HG03460 (cell line): ENCODE measurements around the gene MS4A6E.
"Not testable (repeated sequence)": the region's sequence is repeated elsewhere in the genome, so short reads cannot be mapped to it uniquely, and the experiment has no call there.

ENCODE experiments used
- ATAC-seq: cut with Tn5 transposase; IDR thresholded peaks from one replicate; pipeline ENCODE4 v1.9.1; 2021; ENCODE audit not compliant: unreplicated experiment

MS4A6E gene, protein sequence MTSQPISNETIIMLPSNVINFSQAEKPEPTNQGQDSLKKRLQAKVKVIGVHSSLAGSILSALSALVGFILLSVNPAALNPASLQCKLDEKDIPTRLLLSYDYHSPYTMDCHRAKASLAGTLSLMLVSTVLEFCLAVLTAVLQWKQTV

DNA sequence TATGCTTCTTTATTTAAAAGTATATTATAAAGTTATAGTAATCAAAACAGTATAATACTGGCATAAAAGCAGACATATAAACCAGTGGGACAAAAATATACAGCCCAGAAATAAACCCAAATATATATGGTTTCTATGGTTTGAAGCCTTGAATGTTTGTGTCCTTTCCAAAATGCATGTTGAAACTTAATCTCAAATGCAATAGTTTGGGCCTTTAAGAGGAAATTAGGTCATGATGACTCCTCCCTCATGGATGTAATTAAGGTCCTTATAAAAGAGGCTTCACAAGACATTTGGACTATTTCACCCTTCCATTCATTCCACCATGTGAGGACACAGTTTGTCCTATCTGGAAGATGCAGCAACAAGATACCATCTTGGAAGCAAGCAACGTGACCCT is at the start of gene MS4A6E:
MS4A6E (plus strand) TSS at position 301 of the 400 bp plus-strand sequence. CDS start 7,641 bp downstream, outside the sequence.
- ATAC-seq, result no peak

GRCh38 chr11:60280412-60280811 is 46.6 kb upstream of the MS4A6E start, which contains the start of gene MS4A4A:
MS4A4A (plus strand) TSS chr11:60280666; CDS start chr11:60280676, 10 bp downstream.
- no peak for ATAC-seq

DNA sequence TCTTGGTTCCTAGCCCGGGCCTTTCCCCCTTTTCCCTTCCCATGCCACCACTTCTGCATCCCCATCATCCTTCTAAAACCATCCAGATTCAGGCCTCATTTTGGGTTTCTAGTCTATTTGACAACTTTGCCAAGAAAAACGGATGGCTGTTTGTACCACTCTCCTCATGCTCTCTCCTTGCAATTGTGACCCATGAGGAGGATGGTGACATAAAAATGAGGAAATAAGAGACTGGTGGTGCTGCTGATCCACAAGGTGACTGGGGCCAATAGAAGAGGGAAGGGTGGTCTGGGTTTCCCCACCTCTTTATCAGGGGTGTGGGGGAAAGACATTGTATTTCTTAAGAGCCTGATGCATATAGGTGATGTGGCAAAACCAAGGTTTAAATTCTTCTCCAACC is 45.6 kb upstream of the MS4A6E start:
- no peak for ATAC-seq

DNA sequence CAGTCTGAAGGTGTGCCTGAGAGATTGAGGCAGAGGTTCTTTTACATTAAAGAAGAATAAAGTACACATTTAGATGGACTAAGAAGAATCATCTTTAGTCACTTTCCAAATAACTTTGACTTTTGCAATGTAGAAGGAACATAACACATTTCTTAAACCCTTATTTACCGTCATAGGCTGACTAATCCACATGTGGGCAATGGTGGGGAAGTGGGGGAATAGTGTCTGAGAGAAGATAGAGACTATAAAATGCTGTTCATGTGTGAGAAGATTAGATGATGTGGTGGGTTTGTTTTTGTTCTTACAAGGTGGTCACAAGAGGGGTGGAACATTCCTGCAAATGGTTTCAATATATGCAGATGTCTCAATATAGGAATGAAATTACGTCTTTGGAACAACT is 44.8 kb upstream of the MS4A6E start:
- no peak for ATAC-seq

DNA sequence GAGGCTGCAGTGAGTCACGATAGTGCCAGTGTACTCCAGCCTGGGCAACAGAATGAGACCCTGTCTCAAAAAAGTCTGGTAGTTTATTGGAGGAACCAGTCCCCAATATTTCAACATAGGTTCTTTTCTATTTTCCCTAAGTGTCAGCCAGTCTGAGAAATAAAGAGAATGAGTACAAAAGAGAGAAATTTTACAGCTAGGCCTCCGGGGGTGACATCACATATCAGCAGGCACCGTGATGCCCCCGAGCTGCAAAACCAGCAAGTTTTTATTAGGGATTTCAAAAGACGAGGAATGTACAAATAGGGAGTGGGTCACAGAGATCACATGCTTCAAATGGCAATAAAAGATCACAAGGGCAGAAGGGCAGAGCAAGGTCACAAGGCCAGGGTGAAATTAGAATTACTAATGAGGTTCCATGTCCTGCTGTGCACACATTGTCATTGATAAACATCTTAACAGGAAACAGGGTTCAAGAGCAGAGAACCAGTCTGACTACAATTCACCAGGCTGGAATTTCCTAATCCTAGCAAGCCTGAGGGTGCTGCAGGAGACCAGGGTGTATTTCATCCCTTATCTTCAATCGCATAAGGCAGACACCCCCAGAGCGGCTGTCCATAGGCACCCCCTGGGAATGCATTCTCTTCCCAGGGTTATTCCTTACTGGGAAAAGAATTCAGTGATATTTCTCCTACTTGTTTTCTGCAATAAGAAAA is 41.5 kb upstream of the MS4A6E start:
- ATAC-seq, result not testable (repeated sequence)

- ATAC-seq, result no peak
These were observed 38.5 kb upstream of the MS4A6E start for GRCh38 chr11:60288531-60288930.

DNA sequence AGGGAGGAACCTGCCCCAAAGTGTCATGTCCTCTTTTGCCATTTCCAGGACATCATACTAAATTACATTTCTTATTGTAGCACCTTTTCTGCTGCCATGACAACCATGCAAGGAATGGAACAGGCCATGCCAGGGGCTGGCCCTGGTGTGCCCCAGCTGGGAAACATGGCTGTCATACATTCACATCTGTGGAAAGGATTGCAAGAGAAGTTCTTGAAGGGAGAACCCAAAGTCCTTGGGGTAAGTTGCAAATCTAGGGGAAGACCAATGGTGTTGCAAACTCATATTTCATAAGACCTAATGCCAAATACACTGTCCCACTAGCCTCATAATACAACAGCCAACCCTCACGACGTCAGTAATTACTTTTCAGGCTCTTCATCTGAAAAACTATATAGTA is 34.9 kb upstream of the MS4A6E start:
- ATAC-seq, result no peak

- no peak for ATAC-seq
These were observed 25.9 kb upstream of the MS4A6E start for GRCh38 chr11:60301178-60301577.

DNA sequence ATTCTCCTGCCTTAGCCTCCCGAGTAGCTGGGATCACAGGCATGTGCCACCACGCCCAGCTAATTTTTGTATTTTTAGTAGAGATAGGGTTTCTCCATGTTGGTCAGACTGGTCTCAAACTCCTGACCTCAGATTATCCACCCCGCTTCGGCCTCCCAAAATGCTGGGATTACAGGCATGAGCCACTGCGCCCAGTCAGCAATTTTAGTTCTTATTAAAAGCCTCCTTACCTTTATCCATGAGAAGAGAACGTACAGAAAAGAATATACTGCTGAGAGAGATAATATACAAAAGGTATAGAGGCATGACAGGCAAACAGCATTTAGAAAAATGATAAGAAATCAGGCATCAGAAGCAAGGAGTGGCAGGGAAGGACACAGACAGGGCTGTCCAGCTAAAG is 25.2 kb upstream of the MS4A6E start:
- not testable (repeated sequence) for ATAC-seq

DNA sequence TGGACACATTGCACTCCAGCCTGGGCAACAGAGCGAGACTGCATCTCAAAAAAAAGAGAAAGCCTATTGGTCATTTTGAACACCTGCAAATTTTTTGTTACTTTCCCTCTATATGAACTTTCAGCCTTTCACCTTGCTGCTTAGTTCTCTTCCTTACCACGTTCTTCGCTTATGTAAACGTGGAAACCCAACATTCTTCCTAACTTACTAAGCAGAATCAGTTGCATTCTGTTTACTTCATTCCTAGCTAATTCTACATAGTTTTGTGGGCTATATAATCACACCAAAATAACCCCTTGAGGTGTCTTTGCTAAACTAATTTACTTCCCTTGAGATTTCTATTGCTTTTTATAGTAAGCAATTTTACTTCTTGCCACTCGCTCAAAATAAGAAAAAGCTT is 23.4 kb upstream of the MS4A6E start:
- no peak for ATAC-seq

GRCh38 chr11:60305906-60306619 is 21.0 kb upstream of the MS4A6E start:
- ATAC-seq, result no peak

- no peak for ATAC-seq
These were observed 19.4 kb upstream of the MS4A6E start for GRCh38 chr11:60307507-60308195.

DNA sequence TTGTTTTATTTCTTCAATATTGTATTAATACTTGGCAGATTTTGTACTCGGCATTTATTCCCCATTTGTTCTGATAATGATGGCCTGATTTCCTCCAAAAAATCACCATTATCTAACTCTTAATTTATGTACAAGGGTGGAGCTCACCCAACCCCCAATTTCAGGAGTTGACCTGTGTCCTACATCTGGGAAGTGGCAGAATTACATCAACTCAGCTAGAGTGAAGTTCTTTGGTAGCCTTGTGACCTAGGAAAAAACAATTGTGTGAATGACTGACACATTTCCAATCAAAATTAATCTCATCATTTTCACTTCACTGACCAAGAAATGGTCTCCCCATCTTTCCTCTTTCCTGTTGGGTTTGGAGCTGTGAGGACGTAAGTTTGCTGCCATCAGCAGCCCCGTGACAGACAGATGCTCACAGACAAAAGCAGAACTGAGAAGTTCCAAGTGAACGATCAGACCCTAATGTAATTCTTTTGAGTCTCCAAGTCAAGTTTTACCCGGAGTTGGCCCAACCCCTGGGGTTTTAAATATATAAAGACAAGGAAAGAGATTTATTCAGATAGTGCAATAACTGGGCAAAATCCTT is 16.6 kb upstream of the MS4A6E start:
- ATAC-seq, result peak; percentile 65

DNA sequence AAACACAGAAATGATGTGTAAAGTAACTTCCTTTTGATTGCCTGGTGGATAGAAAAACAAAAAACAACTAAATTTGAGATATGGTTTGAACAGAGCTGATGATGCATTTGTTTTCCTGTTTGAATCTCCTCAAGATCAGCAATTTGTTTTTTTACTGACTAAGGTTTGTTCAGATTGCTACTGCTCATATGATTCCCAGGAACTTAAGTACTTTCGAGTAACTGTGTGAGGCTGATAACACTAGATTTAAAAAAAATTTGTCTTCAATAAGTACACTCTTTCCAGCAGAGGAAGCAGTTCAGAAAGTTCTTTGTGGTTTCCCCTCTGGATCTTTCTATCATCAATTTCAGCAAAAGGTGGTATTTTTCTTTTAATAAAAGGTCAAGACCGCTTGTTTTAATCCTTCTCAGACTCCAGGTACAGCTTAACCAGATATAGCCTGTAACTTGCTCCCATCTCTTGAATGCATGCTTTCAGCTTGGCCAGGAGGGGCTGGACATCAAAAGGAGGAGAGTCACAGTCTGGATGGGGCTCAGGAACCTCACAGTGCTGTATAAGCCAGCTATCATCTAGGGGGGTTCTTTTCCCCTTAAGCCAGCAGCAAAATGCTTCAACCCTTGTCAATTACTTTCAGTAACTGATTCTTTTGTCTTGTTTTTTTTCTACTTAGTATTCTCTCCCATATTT is 12.3 kb upstream of the MS4A6E start:
- no peak for ATAC-seq

GRCh38 chr11:60315871-60316270 is 11.2 kb upstream of the MS4A6E start:
- no peak for ATAC-seq

DNA sequence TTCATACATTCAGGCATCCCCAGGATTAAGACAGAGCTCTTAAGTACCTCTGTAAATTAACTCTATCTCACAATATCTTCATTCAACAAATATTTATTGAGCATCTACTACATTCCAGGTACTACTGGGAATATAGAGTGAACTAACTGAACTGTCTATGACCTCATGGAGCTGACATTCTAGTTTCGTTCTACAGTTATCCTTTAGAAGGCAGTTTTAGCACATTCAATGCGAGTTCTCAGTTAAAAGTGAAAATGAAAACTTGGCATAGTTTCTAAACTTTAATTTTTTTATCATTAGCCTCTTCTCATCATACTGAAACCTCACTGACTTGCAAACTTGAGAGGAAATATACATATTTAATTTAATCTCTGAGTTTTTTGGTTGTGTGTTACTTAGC is 10.7 kb upstream of the MS4A6E start:
- ATAC-seq, result no peak

DNA sequence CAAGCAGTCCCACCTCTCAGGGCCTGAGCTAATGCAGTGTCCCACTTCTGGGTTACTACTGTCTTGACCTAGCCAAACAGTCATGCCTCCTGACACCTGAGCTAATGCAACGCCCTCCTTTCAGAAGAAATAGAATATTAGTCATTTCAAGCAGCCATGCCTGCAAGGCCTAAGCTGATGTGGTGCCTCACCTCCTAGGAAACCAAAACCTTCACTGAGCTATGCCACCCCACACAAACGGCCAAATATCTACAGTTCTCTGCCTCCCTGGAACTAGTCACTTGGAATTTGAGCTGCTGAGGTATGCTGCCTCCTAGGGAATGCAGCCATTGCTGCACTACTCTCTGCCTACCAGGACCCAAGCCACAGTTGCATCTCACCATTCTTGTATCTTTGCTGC is 8.3 kb upstream of the MS4A6E start:
- ATAC-seq, result no peak

- ATAC-seq, result no peak
These were observed 6.0 kb upstream of the MS4A6E start for GRCh38 chr11:60321051-60321450.

- ATAC-seq, result no peak
These were observed 1.4 kb downstream of the MS4A6E start for GRCh38 chr11:60328460-60328859.

- ATAC-seq, result no peak
These were observed 5.8 kb downstream of the MS4A6E start for GRCh38 chr11:60332846-60333245.
